Measurements from ENCODE around the gene IZUMO3. TPM values are rescaled to one million over a fixed set of nuclear protein-coding genes. Genes with fewer than 3 reads are reported as not detected.
"Not testable (repeated sequence)": the region's sequence is repeated elsewhere in the genome, so short reads cannot be mapped to it uniquely, and the experiment has no call there.

The IZUMO3 gene
- total and polyA plus RNA-seq, 7 donors = not detected

GRCh38 chr9:24582146-24583126 lies 36.7 kb upstream of the IZUMO3 start:
- ATAC-seq (no peak), DNase-seq (no peak)
- H3K27me3 ChIP-seq (ENCODE audit: insufficient read depth in 3 of 3, low read length in 2 of 3) = no peaks in the 10 kb centered on the region
- WGBS, 3 donors = 70 to 76% (median 75%) methylated on average over 6 of the region's 6 CpGs
- no peak for TF ChIP-seq CTCF (IDR thresholded peaks at IDR 0.05)
- intact Hi-C loops (cut with DNase I) = no loop called here
- no peak overlapping the region for H3K27ac ChIP-seq
- H3K36me3 ChIP-seq (ENCODE audit: insufficient read depth in 1 of 2, low read depth in 1 of 2) = no peaks in the 10 kb centered on the region
- no peaks in the 10 kb centered on the region for H3K4me1 ChIP-seq
- H3K4me3 ChIP-seq = no peak overlapping the region
- no peaks in the 10 kb centered on the region for H3K9me3 ChIP-seq

GRCh38 chr9:24580005-24580404 lies 34.3 kb upstream of the IZUMO3 start:
- H3K27ac ChIP-seq; H3K27me3 ChIP-seq (ENCODE audit: insufficient read depth in 3 of 3, low read length in 2 of 3); intact Hi-C loops (cut with DNase I); ATAC-seq; H3K36me3 ChIP-seq (ENCODE audit: insufficient read depth in 1 of 2, low read depth in 1 of 2); H3K9me3 ChIP-seq; H3K4me3 ChIP-seq; DNase-seq; H3K4me1 ChIP-seq: not testable (repeated sequence)
- 72 to 77% (median 76%) methylated on average over 18 to 21 of the region's 21 CpGs for WGBS, 3 donors

GRCh38 chr9:24572406-24572805 lies 26.7 kb upstream of the IZUMO3 start:
- no peaks in the 10 kb centered on the region for H3K27me3 ChIP-seq (ENCODE audit: insufficient read depth in 3 of 3, low read length in 2 of 3)
- DNase-seq = no peak
- no peaks in the 10 kb centered on the region for H3K4me1 ChIP-seq
- H3K9me3 ChIP-seq = no peaks in the 10 kb centered on the region
- no peaks in the 10 kb centered on the region for H3K36me3 ChIP-seq (ENCODE audit: insufficient read depth in 1 of 2, low read depth in 1 of 2)
- 69 to 79% (median 78%) methylated on average over 2 of the region's 2 CpGs for WGBS, 3 donors
- no peak overlapping the region for H3K27ac ChIP-seq
- ATAC-seq = no peak
- no peak overlapping the region for H3K4me3 ChIP-seq
- intact Hi-C loops (cut with DNase I) = no loop called here
- TF ChIP-seq CTCF (IDR thresholded peaks at IDR 0.05) = no peak

GRCh38 chr9:24561957-24562356 lies 16.3 kb upstream of the IZUMO3 start:
- WGBS, 3 donors = 86 to 92% (median 92%) methylated on average over 3 of the region's 3 CpGs
- ATAC-seq (no peak), DNase-seq (no peak)
- H3K27me3 ChIP-seq (ENCODE audit: insufficient read depth in 3 of 3, low read length in 2 of 3) = no peaks in the 10 kb centered on the region
- H3K36me3 ChIP-seq (ENCODE audit: insufficient read depth in 1 of 2, low read depth in 1 of 2) = no peaks in the 10 kb centered on the region
- intact Hi-C loops (cut with DNase I) = no loop called here
- H3K9me3 ChIP-seq = no peaks in the 10 kb centered on the region
- no peak overlapping the region for H3K4me3 ChIP-seq
- TF ChIP-seq CTCF (IDR thresholded peaks at IDR 0.05) = no peak
- H3K27ac ChIP-seq = no peak overlapping the region
- H3K4me1 ChIP-seq = no peaks in the 10 kb centered on the region

- intact Hi-C loops (cut with DNase I) = no loop called here
- Histone ChIP-seq H3K27me3 (ENCODE audit: insufficient read depth in 3 of 3, low read length in 2 of 3) (no peaks in the 10 kb centered on the region), H3K4me1 (no peaks in the 10 kb centered on the region), H3K4me3 (no peak overlapping the region), H3K9me3 (no peaks in the 10 kb centered on the region), H3K36me3 (ENCODE audit: insufficient read depth in 1 of 2, low read depth in 1 of 2) (no peaks in the 10 kb centered on the region), H3K27ac (no peak overlapping the region)
- 69 to 86% (median 71%) methylated on average over 2 of the region's 2 CpGs for WGBS, 3 donors
- TF ChIP-seq CTCF (IDR thresholded peaks at IDR 0.05) = no peak
- DNase-seq = no peak
- ATAC-seq = no peak
These were observed 7.5 kb upstream of the IZUMO3 start for GRCh38 chr9:24553183-24553552.

Measured in psoas muscle (tissue), 8 donors.